GM21526 (cell line): ENCODE results near the gene DENND1A.

ENCODE experiments used
- ATAC-seq: cut with Tn5 transposase; IDR thresholded peaks from one replicate; pipeline ENCODE4 v1.9.1; 2021; ENCODE audit warnings: moderate library complexity; ENCODE audit not compliant: unreplicated experiment, low FRiP score

The DENND1A gene

DNA sequence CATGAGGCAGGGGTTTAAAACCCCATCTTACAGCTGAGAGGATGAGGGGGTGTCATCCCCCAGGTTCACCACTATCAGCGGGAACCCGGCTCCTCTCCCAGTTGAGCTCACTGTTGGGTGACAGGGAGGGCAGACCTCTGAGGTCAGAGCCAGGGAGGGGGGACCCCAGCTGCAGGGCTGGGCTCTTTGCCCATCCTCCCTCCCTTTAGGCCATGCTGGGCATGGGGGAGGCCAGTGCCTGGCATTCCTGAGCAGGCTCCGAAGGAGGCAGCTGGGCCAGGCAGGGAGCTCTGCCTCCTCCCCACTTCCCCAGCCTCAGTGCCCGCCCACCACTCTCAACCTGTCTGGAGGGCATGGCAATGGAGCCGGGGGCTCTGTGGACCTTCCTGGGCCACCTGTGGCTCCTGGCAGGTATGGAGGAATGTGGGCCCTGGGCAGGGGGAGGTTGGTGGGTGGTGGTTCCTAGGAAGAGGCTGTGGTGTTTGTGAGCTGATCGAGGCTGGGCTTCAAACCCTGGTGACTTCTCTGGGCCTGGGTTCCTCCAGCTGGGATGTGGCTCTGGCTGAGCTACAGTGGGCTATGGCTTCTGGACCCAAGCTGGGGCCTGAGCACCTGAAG lies 561.3 kb downstream of the DENND1A start:
- ATAC-seq = no peak

DNA sequence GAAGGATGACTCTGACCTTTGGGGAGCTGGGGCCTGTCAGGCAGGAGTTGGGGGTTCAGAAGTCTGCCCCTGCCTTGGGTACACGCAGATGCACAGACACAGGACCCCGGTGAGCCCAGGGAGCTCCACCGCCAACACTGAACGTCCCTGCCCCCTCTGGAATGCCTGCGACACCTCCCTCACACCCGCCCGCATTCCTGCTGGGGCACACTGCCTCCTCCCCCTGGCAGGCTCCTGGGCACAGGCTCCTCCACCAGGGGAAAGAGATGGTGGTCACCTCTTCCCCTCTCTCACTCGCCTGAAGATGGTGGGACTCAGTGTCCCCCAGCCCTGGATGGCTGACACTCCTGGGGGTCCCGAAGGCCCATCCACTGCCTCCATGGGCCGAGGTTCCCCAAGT lies 561.9 kb downstream of the DENND1A start:
- ATAC-seq = no peak

DNA sequence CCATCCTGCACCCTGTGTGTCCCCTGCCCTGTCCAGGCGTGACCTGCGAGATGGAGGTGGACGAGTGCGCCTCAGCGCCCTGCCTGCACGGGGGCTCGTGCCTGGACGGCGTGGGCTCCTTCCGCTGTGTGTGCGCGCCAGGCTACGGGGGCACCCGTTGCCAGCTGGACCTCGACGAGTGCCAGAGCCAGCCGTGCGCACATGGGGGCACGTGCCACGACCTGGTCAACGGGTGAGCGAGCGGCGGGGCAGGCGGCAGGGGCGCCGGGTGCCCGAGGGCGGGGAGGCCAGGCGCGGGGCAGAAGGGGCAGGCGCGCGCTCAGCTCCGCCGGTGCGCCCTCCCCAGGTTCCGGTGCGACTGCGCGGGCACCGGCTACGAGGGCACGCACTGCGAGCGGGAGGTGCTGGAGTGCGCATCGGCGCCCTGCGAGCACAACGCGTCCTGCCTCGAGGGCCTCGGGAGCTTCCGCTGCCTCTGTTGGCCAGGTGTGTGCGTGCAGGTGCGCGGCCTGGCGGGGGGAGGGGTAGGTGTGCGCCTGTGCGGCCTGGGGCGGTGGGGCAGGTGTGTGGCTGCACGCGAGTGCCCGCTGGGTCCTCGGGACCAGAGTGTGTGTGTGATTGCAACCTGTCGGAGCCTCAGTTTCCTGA lies 563.9 kb downstream of the DENND1A start:
- ATAC-seq = no peak

DNA sequence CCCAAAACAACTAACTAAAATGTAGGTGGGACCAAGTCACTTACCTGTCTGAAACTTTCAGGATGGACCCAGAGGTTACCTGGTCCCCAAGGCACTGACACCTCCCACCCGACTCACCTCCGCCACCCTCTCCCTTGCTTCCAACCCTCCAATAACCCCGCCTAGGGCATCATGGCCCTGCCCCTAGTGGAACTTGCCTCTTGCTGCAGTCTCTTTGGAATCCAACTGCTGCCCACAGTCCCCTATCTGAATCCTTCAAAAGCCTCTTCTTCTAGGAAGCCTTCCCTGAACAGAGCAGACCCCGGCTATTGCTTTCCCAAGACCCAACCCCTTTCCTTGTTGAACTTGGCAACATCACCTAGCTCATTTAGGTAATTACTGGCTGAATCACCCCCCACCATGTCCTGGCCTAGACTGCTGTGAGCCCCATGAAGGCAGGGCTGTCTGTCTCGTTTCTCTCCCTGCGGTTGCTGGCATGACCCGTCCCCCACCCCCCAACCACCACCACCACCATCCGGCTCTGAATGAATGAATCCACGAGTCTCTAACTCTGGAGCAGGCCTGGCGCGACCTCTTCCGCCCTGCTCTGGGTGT lies 564.5 kb downstream of the DENND1A start:
- no peak for ATAC-seq

DNA sequence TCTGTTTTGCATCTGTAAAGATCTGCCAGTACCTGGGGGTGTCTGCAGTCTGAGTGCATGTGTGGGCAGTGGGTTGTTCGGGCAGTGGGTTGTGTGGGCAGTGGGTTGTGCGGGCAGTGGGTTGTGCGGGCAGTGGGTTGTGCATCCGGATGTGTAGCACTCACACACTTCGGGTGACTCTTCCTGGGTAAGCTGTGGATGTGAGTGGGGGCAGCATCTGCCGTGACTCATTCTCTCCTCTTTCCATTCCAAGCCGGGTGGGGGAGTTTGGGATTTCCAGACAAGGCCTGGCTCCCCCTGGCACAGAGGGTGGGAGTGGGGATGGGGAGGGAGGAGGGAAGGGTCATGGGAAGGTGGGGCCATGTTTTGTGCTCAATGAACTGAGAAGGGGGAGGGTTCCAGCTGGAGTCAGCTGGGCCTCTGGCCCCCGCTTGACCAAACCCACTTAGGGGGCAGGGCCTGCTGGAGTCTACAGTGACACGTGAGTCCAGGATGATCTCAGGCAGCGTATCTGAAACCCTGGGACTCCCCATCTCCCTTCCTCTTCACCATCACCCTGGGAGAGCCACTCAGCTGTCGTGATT lies 565.6 kb downstream of the DENND1A start:
- no peak for ATAC-seq

DNA sequence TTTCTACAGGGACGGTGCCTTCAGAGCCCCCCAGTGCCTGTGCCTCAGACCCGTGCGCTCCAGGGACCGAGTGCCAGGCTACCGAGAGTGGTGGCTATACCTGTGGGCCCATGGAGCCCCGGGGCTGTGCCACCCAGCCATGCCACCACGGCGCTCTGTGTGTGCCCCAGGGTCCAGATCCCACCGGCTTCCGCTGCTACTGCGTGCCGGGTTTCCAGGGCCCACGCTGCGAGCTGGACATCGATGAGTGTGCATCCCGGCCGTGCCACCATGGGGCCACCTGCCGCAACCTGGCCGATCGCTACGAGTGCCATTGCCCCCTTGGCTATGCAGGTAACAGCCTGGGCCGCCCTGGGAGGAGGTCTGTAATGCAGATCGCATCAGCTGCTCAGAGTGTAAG lies 567.1 kb downstream of the DENND1A start:
- ATAC-seq = no peak

DNA sequence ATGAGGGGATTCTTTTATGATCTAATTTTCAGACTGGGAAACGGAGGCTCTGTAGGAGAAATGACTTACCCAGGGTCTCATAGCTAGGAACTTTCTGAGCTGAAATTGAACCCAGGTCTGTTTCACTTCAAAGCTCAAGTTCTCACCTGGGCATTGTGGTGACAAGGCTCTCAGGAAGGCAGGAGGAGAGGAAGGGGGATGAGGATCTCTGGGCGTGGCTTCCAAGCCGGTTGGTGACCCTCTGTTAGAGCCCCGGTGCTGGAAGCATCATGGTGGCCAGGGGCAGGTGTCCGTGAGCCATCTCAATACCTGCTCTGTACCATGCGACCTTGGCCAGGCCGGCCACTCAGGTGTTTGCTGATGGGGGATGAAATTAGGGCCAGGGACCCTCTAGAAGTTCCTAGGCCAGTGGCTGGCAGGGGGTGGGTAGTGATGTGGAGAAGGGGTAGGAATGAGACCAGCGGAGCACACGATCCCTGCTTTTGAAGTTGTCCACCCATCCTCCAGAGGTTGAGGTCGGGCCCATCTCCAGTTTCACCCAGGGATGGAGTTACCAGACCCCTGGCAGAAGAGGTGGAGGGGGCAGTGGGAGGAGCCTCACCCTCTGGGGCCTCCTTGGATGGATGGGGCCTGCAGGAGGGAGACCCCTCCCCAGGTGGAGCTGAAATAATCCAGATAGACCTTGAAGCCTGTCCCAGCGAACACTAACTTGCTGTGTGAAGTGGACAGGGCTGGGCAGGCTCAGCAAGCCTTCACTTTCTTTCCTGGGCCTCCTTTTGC lies 568.0 kb downstream of the DENND1A start:
- no peak for ATAC-seq

DNA sequence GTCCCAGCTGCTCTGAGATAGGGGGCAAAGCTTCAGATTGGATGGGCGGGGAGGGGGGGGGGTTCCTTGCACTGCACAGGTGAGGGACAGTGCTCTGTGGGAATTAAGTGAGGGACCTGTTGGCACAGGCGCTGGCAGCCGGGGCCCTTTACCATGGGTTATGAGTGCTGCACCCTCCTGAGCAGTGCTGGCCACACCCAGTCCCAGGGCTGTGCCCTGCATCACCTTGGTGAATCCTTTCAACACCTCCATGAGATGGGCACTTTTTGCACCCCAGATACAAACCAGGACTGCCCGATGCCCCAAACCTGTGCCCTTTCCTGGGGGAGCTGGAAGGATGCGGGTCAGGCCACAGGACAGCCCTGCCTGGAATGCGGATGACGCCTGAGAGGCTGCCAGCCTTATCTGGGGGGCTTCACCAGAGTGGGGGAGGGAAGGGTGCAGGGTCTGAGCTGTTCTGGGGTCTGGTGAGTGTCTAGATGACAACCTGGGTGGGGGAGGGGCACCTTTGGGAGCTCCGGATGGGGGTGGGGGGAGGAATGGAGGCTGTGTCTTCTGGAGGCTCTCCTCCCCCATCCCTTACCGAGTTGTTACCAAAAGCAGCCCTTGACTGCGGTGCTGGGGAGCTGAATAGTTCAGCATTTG lies 568.7 kb downstream of the DENND1A start:
- ATAC-seq = no peak

DNA sequence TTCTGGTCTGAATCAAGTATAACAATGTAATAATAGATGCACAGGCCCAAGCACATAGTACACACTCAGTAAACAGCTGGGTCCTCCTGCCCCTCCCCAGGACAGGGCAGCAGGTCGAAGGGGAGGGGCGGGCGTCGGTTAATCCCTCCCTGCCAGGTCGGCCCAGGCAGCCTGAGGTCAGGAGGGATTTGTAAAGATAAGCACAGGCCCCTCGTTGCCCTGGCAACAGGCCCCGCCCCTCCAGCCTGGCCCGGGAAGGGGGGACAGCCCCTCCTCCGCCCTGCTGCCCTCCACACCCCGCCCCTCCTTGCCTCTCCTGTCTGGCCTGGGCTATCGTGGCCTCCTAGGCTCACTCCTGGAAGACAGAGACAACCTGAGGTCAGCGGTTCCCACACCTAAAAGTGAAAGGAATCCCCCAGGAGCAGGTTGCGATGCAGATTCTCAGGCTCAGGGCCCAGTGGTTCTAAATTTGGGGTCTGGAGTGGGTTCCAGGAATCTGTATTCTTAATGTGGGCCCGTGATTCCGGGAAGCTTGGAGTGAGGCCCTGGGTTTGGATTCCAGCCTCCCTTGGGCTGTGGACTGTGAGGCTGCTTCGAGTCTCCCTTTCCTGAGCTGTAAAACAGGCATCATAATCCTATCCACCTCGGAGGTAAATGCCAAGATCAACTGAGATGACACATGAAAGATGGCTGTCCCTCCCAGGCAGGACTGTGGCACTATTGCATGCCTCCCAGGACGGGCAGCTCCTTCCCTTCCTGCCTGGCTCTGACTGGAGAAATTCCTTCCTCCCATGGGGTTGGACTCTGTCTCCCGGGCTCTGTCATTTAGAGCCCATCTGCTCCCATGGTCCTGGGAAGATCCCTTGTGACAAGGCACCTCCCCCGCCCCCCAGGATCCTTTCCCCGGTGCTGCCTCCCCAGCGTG lies 569.5 kb downstream of the DENND1A start:
- ATAC-seq = no peak

DNA sequence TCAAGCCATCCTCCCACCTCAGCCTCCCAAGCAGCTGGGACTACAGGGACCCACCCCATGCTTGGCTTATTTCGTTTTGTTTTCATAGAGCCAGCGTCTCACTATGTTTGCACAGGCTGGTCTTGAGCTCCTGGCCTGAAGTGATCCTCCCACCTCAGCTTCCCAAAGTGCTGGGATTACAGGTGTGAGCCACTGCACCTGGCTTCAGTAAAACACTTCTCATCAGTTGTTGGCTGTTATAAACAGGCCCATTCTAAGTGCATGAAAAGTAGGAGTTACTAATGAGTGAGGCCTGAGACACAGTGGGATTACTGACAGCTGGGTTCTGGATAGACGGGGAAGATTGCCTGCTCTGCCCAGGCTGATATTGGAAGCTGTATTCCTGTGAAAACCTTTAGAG lies 570.4 kb downstream of the DENND1A start:
- ATAC-seq = no peak

DNA sequence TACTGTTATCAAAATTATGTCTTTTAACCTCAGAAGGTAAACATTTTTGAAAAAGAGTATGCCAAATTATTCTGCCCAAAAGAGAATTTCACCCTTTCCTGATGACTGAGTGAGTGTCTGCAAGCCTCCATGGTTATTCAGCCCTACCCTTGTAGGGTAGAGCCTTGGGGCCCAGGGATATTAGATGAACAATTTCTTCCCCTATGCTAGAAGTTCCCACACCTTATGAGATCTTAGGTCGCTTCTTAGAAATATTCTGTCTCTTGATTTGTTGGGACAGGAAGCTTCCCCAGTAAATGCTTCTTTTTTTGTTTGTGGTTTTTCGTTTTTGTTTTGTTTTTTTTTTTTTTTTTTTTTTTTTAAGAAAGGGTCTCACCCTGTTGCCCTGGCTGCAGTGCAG lies 570.8 kb downstream of the DENND1A start:
- ATAC-seq = no peak

DNA sequence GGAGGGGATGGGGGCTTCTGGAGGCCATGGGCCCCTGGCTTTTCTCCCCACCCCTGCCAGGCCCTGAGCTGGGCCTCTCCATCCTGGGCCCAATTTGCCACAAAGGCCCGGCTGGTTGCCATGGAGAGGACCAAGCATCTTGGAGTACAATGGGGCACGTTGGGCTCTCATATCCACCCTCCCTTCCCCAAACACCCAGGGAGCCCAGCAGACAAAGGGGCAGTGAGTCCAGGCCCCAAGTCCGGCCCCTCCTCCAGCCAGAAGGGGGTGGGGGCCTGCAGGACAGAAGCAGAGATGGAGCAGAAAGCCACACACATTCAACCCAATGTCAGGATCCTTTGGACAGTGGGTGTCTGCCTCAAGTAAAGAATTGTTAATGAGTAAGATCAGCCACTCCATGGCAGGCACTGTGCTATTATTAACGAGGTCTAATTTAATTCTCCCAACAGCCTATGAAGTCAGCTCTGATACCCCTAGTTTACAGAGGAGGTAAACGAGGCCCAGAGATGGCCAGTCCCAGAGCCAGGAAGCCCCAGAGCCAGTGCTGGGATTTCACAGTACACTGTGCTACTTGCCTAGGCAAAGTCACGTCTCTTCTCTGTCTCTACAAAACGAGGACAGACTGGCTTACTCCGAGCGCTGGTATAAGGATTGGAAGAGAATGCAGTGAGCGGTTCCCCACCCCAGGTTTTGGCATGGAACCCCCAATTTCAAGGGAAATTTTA lies 571.6 kb downstream of the DENND1A start:
- no peak for ATAC-seq

DNA sequence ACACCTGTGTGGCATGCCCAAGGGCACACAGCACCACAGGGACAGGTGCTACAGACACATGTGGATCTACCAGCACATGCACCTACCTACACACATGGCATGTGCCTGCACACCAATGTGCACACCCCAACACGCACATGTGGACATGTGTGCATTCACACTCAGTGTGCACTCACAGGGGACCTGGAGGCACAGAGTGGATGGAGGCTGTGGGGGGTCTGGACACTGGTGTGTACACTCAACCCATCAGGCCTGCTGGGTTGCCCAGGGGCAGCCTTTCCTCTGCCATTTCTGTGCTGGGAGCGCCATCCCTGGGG lies 572.2 kb downstream of the DENND1A start:
- no peak for ATAC-seq

DNA sequence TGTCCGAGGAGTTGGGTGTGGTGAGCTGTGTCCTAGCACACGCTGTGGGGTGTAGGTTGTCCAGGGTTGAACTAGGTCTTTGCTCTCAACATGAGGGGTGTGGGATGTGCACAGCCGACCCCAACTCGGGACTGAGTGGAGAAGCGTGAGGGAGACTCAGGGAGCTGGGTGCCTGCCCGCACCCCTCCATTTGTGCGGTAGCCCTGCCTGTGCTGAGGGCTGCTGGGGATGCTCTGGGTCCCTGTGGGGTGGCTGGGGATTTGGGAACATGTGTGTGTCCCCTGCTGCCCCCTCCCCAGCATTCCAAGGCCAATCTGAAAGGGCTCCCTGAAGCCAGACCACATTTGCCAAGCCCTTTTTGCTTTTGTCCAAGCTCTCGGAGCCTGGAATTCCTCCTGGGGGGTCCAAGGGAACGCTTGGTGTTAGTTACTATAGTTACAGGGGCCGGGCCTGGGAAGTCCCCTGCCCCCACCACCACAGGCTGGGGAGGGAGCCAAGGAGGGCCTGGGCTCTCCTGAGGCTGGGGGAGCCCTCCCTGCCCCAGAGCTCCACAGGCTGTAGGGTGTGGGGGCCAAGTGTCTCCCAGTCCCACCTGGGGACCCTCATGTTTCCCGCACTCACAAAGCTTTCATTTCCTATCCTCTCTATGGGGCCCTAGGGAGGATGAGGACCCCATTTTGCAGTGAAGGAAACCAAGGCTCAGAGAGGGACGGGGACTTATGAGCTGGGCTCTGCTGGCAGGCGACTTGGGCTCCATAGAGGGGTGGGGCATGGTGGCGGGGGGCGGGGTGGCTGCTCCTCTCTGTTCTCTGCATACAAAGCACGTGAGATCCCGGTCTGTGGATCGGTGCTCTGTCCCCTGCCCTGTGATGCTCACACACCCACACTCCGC lies 572.8 kb downstream of the DENND1A start:
- no peak for ATAC-seq

DNA sequence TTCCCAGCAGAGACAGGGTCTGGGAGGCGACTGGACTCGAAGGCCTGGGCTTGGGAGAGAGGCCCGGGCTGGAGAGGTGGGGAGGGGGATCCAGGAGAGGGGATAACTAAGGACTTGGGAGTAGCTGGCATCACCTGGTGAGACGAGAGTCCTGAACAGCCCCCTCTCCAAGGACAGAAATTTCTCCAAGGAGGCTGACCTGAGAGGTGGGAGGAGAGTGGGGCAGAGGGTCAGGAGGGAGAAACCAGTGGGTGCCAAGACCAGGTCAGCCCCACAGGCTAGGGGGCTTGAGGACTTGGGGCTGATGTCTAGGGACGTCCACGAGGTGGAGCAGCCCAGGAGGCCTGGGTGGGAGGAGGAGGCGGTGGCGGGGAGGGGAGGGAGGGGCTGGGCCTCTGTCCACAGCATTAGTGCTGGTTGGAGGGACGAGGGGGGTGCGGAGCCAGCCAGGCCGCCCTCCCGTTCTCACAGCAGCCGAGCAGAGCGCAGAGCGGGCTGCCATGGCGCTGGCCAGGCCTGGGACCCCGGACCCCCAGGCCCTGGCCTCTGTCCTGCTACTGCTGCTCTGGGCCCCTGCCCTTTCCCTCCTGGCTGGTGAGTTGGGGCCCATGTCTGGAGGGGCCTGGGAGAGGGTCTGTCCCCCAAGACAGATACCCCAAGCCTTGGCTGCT lies 574.0 kb downstream of the DENND1A start, which contains the start of gene CRB2:
Gene CRB2 (plus strand): TSS at position 437 of the 671 bp plus-strand sequence. CDS start 64 bp downstream, at position 501.
- ATAC-seq = no peak

DNA sequence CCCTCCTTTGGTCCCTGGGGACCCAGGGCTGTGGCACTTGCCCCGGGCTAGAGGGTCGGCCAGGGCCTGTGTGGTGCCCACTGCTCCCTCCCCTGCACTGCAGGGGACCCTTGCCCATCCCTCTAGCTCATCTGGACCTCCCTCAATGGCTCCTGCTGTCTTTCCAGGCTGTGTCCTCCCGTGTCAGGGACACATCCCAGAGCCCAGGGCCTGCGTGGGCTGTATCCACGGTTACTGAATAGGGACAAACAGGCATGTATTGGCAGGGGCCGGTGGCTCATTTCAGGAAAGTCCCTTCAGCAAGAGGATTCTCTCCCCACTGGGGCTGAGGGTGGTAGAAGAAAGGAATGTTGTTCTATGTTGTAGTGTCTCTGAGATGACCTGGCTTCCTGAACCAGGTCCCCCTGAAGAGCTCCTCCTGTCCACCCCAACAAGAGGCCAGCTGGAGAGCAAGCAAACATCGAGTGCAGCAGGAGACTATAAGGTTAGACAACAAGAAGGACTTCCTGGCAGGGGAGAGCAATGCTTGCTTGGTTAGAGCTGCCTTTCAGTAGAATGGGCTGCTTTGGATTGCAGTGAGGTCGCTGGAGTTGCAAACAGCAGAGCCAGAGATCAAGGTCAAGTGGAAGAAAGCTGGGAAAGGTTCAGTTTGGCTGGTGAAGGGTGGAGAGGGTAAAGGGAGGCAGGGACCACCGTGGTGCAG lies 575.0 kb downstream of the DENND1A start:
- no peak for ATAC-seq
